ENCODE measurements around the gene SLC45A2.
"Not testable (repeated sequence)": the region's sequence is repeated elsewhere in the genome, so short reads cannot be mapped to it uniquely, and the experiment has no call there.

The SLC45A2 gene

DNA sequence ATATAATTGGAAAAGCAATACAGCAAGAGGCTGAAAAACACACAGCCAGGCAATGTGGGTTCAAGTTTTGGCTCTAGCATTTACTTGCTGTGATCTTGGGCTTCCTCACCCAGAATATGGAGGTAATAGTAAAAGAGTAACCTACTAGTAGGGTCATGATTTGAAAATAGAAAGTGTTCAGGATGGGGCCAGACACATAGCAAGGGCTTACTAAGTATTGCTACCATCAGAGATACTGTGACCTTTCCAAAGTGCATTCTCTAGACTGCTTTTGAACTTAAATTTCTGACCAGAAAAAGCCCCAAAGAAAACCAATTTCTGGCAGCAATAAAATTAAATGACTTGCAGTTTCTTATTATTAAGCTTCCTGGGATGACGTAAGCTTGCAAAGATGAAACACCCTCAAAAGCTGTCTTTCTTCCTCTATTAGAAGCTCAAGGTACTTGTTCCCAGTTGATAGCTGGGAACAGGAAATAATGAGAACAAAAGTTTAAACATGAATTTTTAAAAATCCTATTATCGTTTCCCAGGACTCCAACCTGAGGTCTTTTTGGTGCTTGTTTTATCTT is 20.3 kb downstream of the SLC45A2 start:
- FAIRE-seq, result no peak

DNA sequence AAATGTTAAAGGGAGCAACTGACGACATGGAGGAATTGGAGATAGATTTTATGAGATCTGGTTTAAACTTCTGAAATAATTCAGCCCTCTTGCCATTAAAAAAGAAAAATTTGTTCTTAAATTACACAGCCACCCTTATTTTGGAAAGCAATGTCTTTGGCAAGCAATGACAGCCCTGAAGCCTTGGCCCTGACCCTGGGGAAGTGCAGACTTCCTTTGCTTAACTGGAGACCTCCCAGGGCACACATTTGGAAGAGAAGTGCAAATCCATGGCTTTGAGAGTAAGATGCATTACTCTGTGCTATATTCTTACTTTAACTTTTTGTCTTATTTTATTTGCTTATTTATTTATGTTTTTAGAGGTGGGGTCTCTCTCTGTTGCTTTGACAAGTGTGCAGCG is 26.3 kb downstream of the SLC45A2 start:
- no peak for FAIRE-seq

DNA sequence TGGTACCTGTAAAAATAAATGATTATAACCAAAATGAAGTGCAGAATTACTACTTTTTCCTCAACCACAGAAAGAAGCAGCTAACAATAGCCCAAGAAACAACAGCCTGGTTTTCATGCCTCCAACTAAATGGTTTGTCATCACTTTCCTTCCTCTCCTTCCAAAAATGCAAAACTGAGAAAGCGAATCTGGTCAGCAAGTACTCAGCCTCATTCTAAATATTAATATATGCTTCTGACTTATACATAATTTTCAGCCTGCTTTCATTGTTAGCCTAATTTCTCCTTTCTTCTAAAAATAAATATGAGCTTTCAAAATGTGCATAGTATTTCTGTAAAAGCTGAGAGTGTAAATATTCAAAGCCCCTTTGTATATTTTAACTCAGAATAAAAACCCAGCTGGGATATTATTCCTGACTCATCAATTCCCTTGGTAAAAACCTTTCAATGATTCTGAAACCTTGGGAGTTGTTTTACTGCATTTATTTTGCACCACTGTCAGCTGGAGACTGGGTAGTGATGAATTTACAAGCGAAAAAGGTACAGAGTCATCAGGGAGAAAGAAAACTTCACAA is 26.8 kb downstream of the SLC45A2 start:
- FAIRE-seq, result no peak

DNA sequence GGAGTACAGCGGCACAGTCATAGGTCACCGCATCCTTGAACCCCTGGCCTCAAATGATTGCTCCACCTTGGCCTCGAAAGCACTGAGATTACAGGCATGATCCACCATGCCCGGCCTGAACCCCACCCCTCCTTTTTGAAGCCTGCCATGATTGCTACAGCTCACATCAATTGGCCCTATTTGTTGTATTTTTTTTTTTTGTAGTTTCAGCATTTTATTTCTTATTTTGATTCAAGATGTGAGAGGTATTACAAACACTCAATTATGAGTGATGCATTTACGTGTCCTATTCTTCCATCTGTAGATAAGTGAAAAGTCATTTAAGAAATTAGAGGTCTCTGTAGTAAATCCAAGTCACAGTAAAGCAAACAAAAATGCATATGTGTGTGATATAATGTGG is 32.3 kb downstream of the SLC45A2 start:
- not testable (repeated sequence) for FAIRE-seq

DNA sequence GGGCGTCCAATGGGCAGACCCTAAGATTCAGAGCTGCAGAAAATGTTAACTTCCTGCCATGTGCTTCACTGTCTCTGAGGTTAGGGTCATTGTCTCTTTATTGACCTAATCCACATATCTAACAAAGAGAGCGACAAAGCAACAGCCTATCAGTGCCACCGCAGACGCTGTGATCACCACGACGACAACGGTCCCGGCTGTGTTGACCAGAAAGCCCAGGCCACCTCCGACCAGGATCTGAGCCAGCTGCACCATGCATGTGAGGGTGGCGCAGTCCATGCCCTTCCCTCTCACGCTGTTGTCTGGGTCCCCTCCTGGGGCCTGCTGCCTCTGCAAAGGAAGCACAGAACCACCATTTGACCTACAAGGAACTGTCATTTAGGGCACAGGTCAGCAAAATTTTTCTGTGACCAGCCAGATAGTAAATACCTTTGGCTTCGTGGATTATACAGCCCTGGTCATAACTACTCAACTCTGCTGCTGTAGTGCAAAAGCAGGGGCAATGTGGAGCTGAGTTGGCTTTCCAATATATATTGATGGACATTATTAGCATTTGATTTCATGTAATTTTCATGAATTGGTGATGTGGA is 39.9 kb downstream of the SLC45A2 start:
- FAIRE-seq, result no peak

DNA sequence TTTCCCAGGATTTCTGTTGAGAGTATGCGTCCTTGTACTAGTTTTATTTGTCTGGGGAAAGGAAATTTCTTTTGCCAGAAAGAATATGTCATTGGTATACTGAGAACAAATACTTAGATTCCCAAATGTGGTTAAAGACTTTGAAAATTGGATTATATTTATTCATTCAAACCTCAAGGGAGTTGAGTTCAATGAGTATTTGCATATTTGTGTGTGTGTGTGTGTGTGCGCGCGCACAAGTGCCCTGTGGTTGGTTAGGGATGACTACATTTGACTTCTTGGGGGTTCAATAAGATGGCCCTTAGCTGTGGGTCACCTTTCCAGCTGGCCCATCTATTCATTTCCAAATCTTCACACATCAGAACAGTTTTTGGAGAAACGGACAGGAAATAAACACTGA is 43.4 kb downstream of the SLC45A2 start:
- FAIRE-seq, result no peak

DNA sequence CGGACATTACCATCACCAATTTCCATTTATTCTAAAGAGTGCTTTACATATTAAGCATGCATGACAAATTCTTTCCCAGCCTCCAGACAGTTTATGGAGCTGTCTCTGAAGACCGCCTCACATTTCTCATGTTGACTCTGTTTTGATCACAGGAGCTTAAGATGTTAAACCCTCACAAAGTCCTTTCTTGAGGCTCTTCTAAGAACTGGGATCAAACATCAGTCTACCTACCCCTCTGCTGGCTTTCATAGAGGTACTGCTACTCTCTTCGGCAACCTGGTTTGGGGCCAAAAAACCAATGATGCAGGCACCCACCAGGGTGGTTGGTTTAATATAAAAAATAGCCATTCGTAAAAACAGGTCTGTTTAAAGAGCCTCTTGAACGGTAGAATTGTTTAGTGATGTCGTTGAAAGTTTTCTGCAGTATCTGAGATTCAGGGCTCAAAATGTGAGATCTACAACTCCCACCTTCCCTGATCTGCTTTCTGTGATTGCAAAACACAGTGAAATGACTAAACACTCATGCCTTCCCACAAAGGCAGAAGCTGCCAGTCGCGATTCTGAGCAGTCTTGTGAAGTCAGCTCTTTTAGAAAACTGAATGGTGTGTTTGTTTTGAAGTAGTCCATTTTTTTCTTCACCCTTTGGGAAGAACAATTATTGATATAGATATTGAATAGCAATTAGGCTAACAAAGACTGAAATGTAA is 44.8 kb downstream of the SLC45A2 start:
- no peak for FAIRE-seq

DNA sequence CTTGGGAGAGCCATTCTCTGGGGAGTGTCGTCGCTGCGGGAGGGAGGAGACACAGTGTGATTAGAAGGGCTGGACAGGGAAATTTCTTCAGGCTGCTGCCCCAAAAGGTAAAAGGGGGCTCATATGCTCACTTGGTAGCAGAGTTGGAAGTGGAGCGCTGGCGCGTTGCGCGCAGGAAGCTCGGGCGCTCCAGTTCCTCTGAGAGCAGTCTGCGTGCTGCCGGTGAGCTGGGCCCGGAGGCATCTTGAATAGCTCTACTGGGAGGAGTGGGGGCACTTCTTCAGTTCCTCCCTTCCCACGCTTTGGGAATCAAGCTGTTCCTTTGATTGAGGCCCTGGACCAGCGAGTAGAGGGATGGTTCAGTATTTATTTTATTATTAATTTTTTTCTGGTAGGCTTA is 45.6 kb downstream of the SLC45A2 start:
- no peak for FAIRE-seq

DNA sequence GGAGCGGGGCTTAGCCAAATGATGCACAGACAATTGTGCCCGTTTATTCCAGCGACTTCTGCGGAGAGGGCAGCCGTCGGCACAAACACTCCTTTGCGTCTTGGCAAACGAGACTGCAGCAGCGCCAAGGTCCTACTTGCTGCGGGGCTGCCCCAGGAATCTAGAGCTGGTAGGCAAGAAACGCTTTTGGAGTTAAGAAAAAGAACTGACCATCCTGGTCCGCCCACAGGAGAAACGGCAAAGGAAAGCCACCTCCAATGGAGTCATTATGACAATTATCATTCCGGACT is 46.0 kb downstream of the SLC45A2 start:
- FAIRE-seq, result no peak

DNA sequence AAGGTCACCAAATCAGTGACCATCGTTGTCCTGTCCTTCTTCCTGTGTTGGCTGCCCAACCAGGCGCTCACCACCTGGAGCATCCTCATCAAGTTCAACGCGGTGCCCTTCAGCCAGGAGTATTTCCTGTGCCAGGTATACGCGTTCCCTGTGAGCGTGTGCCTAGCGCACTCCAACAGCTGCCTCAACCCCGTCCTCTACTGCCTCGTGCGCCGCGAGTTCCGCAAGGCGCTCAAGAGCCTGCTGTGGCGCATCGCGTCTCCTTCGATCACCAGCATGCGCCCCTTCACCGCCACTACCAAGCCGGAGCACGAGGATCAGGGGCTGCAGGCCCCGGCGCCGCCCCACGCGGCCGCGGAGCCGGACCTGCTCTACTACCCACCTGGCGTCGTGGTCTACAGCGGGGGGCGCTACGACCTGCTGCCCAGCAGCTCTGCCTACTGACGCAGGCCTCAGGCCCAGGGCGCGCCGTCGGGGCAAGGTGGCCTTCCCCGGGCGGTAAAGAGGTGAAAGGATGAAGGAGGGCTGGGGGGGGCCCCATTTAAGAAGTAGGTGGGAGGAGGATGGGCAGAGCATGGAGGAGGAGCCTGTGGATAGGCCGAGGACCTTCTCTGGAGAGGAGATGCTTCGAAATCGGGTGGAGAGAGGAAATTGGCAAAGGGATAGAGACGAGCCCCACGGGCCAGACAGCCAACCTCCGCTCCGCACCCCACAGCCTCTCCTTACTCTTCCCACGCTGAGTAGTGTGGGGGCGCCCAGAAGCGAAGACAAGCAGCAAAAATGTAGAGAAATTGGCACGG is 46.6 kb downstream of the SLC45A2 start:
- FAIRE-seq, result no peak

DNA sequence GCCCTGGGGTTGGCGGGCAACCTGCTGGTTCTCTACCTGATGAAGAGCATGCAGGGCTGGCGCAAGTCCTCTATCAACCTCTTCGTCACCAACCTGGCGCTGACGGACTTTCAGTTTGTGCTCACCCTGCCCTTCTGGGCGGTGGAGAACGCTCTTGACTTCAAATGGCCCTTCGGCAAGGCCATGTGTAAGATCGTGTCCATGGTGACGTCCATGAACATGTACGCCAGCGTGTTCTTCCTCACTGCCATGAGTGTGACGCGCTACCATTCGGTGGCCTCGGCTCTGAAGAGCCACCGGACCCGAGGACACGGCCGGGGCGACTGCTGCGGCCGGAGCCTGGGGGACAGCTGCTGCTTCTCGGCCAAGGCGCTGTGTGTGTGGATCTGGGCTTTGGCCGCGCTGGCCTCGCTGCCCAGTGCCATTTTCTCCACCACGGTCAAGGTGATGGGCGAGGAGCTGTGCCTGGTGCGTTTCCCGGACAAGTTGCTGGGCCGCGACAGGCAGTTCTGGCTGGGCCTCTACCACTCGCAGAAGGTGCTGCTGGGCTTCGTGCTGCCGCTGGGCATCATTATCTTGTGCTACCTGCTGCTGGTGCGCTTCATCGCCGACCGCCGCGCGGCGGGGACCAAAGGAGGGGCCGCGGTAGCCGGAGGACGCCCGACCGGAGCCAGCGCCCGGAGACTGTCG is 47.3 kb downstream of the SLC45A2 start:
- no peak for FAIRE-seq

DNA sequence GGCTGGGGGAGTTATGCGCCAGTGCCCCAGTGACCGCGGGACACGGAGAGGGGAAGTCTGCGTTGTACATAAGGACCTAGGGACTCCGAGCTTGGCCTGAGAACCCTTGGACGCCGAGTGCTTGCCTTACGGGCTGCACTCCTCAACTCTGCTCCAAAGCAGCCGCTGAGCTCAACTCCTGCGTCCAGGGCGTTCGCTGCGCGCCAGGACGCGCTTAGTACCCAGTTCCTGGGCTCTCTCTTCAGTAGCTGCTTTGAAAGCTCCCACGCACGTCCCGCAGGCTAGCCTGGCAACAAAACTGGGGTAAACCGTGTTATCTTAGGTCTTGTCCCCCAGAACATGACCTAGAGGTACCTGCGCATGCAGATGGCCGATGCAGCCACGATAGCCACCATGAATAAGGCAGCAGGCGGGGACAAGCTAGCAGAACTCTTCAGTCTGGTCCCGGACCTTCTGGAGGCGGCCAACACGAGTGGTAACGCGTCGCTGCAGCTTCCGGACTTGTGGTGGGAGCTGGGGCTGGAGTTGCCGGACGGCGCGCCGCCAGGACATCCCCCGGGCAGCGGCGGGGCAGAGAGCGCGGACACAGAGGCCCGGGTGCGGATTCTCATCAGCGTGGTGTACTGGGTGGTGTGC is 48.0 kb downstream of the SLC45A2 start, which contains the start of gene RXFP3:
Gene RXFP3 (plus strand): TSS at position 6 of the 636 bp plus-strand sequence. CDS start 355 bp downstream, at position 361.
- FAIRE-seq, result no peak

DNA sequence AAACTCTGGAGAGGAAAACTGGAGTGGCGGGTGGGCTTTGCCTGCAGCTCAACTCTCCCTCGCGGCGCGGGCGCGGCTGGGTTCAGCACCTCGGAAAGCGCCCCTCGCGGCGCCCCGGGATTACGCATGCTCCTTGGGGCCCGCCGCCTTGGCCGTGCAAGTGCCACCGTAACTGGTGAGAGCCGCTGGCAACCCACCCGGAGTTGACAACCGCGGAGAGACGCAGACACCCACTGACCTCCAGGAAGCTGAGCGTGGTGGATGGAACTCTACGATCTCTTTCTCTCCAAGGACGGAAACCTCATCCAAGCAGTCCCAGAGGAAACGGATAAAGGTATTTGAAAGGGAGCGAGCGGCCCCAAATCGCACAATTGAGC is 48.5 kb downstream of the SLC45A2 start:
- no peak for FAIRE-seq

DNA sequence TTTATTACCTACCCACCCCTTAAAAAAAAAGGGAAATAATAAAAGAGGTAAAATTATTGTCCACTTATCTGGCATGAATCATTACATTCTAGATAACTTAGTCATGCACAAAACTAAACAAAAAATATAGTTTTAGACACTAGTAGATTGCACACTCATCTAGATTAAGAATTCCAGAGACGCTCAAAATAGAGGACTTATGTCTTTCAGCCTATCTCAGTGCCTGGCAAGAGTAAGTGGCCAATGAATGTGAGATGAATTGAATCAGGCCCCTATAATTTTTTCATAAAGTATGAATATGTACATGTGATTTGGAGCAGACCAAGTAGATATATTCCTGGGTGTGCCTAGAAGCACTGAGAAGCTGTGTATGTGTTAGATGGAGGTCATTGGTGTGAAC is 50.3 kb downstream of the SLC45A2 start:
- no peak for FAIRE-seq

DNA sequence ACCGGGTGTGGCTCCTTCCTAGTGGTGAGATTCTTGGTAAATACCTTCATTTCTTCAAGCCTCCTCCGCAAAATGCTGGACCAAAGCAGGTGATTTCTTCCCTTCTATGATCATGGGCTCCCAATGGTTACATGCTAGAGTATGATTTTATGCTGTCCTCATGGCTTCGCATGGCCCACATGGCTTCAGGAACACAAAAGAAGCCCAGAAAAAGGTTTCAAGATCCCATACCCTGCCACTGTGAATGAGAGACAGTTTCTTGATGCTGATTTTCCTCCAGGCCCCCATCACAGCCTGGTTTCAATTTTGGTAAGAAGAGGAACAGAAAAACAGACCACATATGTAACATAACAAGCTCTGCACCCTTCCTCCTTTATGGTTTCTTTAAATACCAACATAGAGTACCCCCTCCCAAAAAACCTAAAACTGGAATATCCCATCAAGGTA is 50.7 kb downstream of the SLC45A2 start:
- no peak for FAIRE-seq

DNA sequence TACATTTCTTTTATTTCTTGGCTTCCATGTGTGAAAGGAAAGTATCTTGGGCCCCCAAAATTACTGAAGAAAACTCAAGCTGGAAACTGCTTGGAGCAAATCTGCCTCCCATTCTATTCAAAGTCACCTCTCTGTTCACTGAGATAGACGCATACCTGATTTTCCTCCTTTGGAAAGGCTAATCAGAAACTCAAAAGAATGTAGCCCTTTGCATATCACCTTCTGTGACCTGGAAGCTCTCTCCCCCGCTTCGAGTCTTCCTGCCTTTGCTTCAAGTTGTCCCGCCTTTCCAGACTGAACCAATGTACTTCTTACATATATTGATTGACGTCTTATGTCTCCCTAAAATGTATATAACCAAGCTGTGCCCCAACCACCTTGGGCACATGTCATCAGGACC is 53.4 kb downstream of the SLC45A2 start:
- FAIRE-seq, result no peak

DNA sequence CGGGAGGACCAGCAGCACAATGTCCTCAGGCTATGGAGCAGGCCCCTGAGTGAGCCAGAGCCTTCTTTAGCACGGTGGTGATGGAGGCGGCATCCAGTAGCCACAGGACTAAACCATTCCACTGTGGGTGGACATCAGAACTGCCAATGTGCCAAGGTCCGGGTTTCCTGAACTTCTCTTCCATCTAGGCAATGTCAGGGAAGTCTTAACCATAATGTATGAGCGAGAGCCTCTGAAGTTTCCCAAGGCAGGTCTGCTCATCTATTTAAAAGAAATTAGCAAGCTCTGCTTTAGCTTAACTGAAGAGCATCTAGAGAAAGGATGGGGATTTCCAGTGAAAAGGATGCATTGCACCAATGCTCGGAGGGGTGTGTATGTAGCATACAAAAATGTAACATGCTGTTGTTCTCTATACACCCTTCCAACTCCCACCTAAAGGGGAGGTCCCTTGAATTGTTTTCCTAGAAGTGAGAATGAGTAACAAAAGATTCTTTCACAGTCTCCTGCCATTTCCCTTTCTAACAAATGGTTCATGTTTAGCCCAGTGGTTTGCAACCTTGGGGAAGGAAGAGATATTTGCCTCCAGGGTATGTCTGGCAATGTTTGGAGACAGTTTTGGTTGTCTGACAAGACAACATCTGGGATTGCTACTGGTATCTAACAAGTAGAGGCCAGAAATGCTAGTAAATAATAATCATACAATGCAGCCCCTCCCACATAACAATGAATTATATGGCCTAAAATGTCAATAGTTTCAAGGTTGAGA is 54.4 kb downstream of the SLC45A2 start:
- no peak for FAIRE-seq

DNA sequence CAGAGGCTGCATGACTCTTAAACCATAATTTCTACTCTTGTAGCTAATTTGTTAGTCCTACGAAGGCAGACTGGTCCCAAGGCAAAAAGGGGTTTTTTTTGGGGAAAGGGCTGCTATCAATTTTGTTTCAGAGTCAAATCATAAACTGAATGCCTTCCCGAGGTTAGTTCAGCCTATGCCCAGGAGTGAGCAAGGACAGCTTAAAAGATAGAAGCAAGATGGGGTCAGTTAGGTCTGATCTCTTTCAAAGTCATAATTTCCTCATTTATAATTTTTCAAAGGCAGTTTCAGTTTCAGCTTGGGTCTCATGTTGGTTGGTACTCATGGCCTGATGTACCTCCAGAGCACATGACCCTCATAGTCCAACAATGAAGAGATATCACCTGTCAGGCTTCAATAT is 56.2 kb downstream of the SLC45A2 start:
- FAIRE-seq, result no peak

DNA sequence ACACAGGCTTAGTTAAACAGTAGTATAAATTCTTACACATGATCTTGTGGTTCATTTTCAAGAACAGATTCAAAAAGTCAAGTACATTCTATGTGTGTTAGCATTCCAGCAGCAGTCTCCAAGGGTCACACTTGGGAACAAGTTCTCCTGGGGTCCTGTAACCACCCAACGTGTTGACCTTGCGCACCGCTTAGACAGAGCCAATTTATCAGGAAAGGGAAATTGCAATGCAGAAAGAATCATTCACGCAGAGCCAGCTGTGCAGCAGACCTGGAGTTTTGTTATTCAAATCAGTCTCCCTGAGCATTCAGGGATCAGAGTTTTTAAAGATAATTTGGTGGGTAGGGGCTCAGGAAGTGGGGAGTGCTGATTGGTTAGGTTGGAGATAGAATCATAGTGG is 56.8 kb downstream of the SLC45A2 start:
- no peak for FAIRE-seq

DNA sequence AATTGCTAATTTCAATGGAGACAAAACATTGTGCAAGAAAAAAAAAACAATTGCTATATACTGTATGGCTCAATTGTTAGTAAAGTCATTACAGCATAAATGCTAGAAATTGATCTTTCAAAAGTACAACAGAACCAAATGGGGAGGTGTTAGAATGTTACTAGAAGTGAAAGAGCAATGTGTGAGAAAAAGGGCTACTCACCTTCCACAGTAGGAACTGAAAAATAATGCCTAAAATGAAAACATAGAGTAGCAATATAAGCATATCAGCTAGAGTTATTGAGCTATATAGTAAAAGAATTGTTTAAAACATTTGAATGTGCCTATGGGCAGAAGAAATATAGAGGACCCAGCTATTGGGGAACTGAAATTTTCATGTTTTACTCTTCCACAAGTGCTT is 59.2 kb downstream of the SLC45A2 start:
- no peak for FAIRE-seq

DNA sequence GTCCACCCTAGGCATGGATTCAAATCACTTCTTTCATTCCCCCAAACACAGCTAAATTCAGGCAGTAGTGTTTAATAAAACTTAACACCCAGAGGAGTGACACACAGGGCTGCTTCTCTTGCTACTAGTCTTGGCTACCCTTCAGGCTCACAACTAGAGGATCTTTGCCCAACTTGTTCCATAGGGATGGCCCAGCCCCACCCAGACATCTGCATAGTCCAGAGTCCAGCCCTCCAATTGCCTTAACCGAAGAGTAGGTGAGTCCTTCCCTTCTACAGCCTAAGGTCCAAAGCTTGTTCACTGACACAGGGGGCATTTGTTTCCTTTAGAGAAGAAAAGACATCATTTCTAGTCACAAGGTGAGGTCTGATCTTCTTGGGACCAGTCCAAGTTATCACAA is 63.5 kb downstream of the SLC45A2 start:
- no peak for FAIRE-seq
